ENCODE data around the gene DAZAP1.

DAZAP1 gene

GRCh38 chr19:1377176-1377964 is 30.0 kb upstream of the DAZAP1 start:
- DNase-seq (ENCODE audit: low read depth) = no peak

- DNase-seq (ENCODE audit: low read depth) = no peak
Measured at GRCh38 chr19:1377965-1378785, 29.2 kb upstream of the DAZAP1 start.

GRCh38 chr19:1379126-1379905 is 28.1 kb upstream of the DAZAP1 start:
- no peak for DNase-seq (ENCODE audit: low read depth)

GRCh38 chr19:1379961-1380489 is 27.4 kb upstream of the DAZAP1 start:
- no peak for DNase-seq (ENCODE audit: low read depth)

GRCh38 chr19:1382250-1382649 is 25.1 kb upstream of the DAZAP1 start:
- DNase-seq (ENCODE audit: low read depth) = no peak

- DNase-seq (ENCODE audit: low read depth) = no peak
Measured at GRCh38 chr19:1383017-1383311, 24.4 kb upstream of the DAZAP1 start.

- peak; percentile 85 for DNase-seq (ENCODE audit: low read depth)
Measured at GRCh38 chr19:1383312-1384084, 23.9 kb upstream of the DAZAP1 start, which contains the start of gene NDUFS7. TSS of gene NDUFS7 (plus strand) at chr19:1383907. CDS start at chr19:1383927, 20 bp downstream.

GRCh38 chr19:1384085-1384462 is 23.3 kb upstream of the DAZAP1 start:
- no peak for DNase-seq (ENCODE audit: low read depth)

- no peak for DNase-seq (ENCODE audit: low read depth)
Measured at GRCh38 chr19:1384478-1385110, 22.8 kb upstream of the DAZAP1 start.

GRCh38 chr19:1385816-1386215 is 21.6 kb upstream of the DAZAP1 start:
- no peak for DNase-seq (ENCODE audit: low read depth)

GRCh38 chr19:1386945-1387683 is 20.3 kb upstream of the DAZAP1 start:
- DNase-seq (ENCODE audit: low read depth) = no peak

- DNase-seq (ENCODE audit: low read depth) = no peak
Measured at GRCh38 chr19:1387684-1388636, 19.4 kb upstream of the DAZAP1 start.

- DNase-seq (ENCODE audit: low read depth) = no peak
Measured at GRCh38 chr19:1388637-1389026, 18.8 kb upstream of the DAZAP1 start.

- no peak for DNase-seq (ENCODE audit: low read depth)
Measured at GRCh38 chr19:1389033-1389940, 18.1 kb upstream of the DAZAP1 start.

- DNase-seq (ENCODE audit: low read depth) = no peak
Measured at GRCh38 chr19:1390890-1391423, 16.4 kb upstream of the DAZAP1 start.

GRCh38 chr19:1392407-1392806 is 15.0 kb upstream of the DAZAP1 start:
- no peak for DNase-seq (ENCODE audit: low read depth)

GRCh38 chr19:1392939-1393530 is 14.4 kb upstream of the DAZAP1 start:
- no peak for DNase-seq (ENCODE audit: low read depth)
